H1 (cell line): ENCODE data around the gene PHTF1. TPM values are rescaled to one million over a fixed set of nuclear protein-coding genes. Genes with fewer than 3 reads are reported as not detected.

ENCODE experiments used
- CTCF ChIA-PET: fragments of 300-600 bp; sonication (Branson Sonifier 250); formaldehyde crosslinking; loops from one replicate; lab custom pipeline; 2021; ENCODE audit not compliant: partially characterized antibody; lab: Charles Lee
- POLR2A ChIA-PET: fragments of 300-600 bp; sonication (Branson Sonifier 250); formaldehyde crosslinking; loops from one replicate; lab custom pipeline; 2021; ENCODE audit warnings: inconsistent platforms; ENCODE audit not compliant: partially characterized antibody; lab: Charles Lee
- DNase-seq, 2 experiments: peaks; one replicate each; pipeline versions ENCODE4 v3.0.0 to v3.0.0-alpha.2; 2010 to 2022; ENCODE audit warnings: low spot score in 2 of 2, low read depth in 1 of 2, mixed read lengths in 1 of 2
- FAIRE-seq: peaks from 2 replicates; lab custom pipeline; 2011; peaks lifted over from hg19 to GRCh38; lab: Jason Lieb, UNC
- H2AFZ ChIP-seq: 2 replicates; pipeline ENCODE4 v1.8.1; 2012; ENCODE audit warnings: low read length, inconsistent platforms
- H2AK5ac ChIP-seq: 2 replicates; pipeline ENCODE4 v1.6.1; 2013; ENCODE audit warnings: low read depth, low read length
- H2BK120ac ChIP-seq: replicated peaks from 2 replicates; pipeline ENCODE3; 2013; ENCODE audit warnings: low read depth, low read length, inconsistent platforms
- H2BK12ac ChIP-seq: 2 replicates; pipeline ENCODE4 v1.6.1; 2013; ENCODE audit warnings: low read depth, low read length
- H2BK15ac ChIP-seq: 2 replicates; pipeline ENCODE4 v1.6.1; 2013; ENCODE audit warnings: low read length
- H2BK20ac ChIP-seq: 2 replicates; pipeline ENCODE4 v1.6.1; 2013; ENCODE audit warnings: low read length
- H2BK5ac ChIP-seq: 2 replicates; pipeline ENCODE4 v1.6.1; 2013; ENCODE audit warnings: low read depth, low read length
- H3K14ac ChIP-seq: 2 replicates; pipeline ENCODE4 v1.6.1; 2013; ENCODE audit warnings: inconsistent platforms; ENCODE audit not compliant: insufficient read length
- H3K18ac ChIP-seq: 2 replicates; pipeline ENCODE4 v1.6.1; 2013; ENCODE audit warnings: low read length; ENCODE audit errors: extremely low read depth
- H3K23ac ChIP-seq: 2 replicates; pipeline ENCODE4 v1.6.1; 2013; ENCODE audit warnings: inconsistent platforms; ENCODE audit not compliant: insufficient read length
- H3K23me2 ChIP-seq: 2 replicates; pipeline ENCODE4 v1.6.1; 2013; ENCODE audit warnings: low read depth, low read length
- H3K27ac ChIP-seq: 2 replicates; pipeline ENCODE4 v1.6.1; 2011; ENCODE audit warnings: low read depth, low read length, inconsistent platforms
- H3K27me3 ChIP-seq, 4 experiments: replicated peaks in 1 of 4; 1 replicate in 1 of 4; 2 replicates in 3 of 4; pipeline versions ENCODE4 v1.6.1 to v1.8.1; 2011 to 2013; ENCODE audit warnings: low read length in 3 of 4, mild to moderate bottlenecking in 3 of 4, inconsistent platforms in 2 of 4, mixed read lengths in 2 of 4, moderate library complexity in 1 of 4; ENCODE audit not compliant: control insufficient read depth in 3 of 4, insufficient read depth in 3 of 4; ENCODE audit errors: extremely low read depth in 1 of 4
- H3K36me3 ChIP-seq, 4 experiments: 2 replicates each; pipeline versions ENCODE4 v1.6.1 to v1.8.1; 2011 to 2013; ENCODE audit warnings: mild to moderate bottlenecking in 4 of 4, low read length in 3 of 4, moderate library complexity in 2 of 4, control low read depth in 1 of 4, inconsistent platforms in 1 of 4; ENCODE audit not compliant: insufficient read depth in 4 of 4, control insufficient read depth in 2 of 4
- H3K4ac ChIP-seq: replicated peaks from 2 replicates; pipeline ENCODE3; 2013; ENCODE audit warnings: low read length, low read depth, mixed read lengths, inconsistent platforms; ENCODE audit not compliant: insufficient read length
- H3K4me1 ChIP-seq, 4 experiments: replicated peaks in 1 of 4; 1 replicate in 1 of 4; 2 replicates in 3 of 4; pipeline versions ENCODE4 v1.6.1 to v1.8.1; 2011 to 2013; ENCODE audit warnings: low read length in 3 of 4, inconsistent platforms in 2 of 4, mixed read lengths in 1 of 4; ENCODE audit not compliant: insufficient read depth in 4 of 4, control insufficient read depth in 3 of 4
- H3K4me2 ChIP-seq, 2 experiments: 2 replicates each; pipeline versions ENCODE4 v1.6.1 to v1.8.1; 2011 to 2013; ENCODE audit warnings: low read depth in 2 of 2, low read length in 2 of 2, control low read depth in 1 of 2, inconsistent platforms in 1 of 2, mild to moderate bottlenecking in 1 of 2; ENCODE audit not compliant: insufficient read depth in 1 of 2
- H3K4me3 ChIP-seq, 4 experiments: fragments of 200-600, 300-600 bp in 1 of 4; sonication (generic), shearing (Covaris generic), sonication (Bioruptor Twin) in 1 of 4; 2 replicates each; pipeline versions ENCODE4 v1.5.1 to v1.8.1; 2011 to 2016; ENCODE audit warnings: low read length in 4 of 4, low read depth in 3 of 4, control low read depth in 2 of 4, inconsistent platforms in 2 of 4, mild to moderate bottlenecking in 2 of 4, mixed read lengths in 1 of 4, moderate library complexity in 1 of 4; ENCODE audit not compliant: insufficient read depth in 2 of 4; ENCODE audit errors: extremely low read depth in 1 of 4
- H3K56ac ChIP-seq: replicated peaks from 2 replicates; pipeline ENCODE3; 2013; ENCODE audit warnings: low read depth, mild to moderate bottlenecking, mixed read lengths, low read length, inconsistent platforms; ENCODE audit not compliant: insufficient read length
- H3K79me1 ChIP-seq: 2 replicates; pipeline ENCODE4 v1.6.1; 2013; ENCODE audit warnings: low read depth, low read length, control low read depth
- H3K79me2 ChIP-seq, 2 experiments: 2 replicates each; pipeline versions ENCODE4 v1.6.1 to v1.8.1; 2012 to 2013; ENCODE audit warnings: low read length in 2 of 2, mild to moderate bottlenecking in 2 of 2, inconsistent platforms in 1 of 2; ENCODE audit not compliant: insufficient read depth in 2 of 2, control insufficient read depth in 1 of 2
- H3K9ac ChIP-seq, 4 experiments: replicated peaks in 1 of 4; 1 replicate in 1 of 4; 2 replicates in 3 of 4; pipeline versions ENCODE4 v1.6.1 to v1.8.1; 2011 to 2013; ENCODE audit warnings: low read depth in 3 of 4, low read length in 3 of 4, control low read depth in 2 of 4, mild to moderate bottlenecking in 2 of 4, moderate library complexity in 2 of 4, inconsistent platforms in 1 of 4; ENCODE audit errors: extremely low read depth in 1 of 4
- H3K9me3 ChIP-seq, 2 experiments: 2 replicates each; pipeline versions ENCODE4 v1.6.1 to v1.8.1; 2012 to 2013; ENCODE audit warnings: mild to moderate bottlenecking in 2 of 2, moderate library complexity in 2 of 2, control low read depth in 1 of 2, inconsistent platforms in 1 of 2, low read depth in 1 of 2, low read length in 1 of 2, mixed read lengths in 1 of 2; ENCODE audit not compliant: insufficient read depth in 2 of 2
- H4K20me1 ChIP-seq, 2 experiments: replicated peaks in 1 of 2; 2 replicates each; pipeline versions ENCODE3 to v1.8.1; 2011 to 2013; ENCODE audit warnings: inconsistent platforms in 2 of 2, low read length in 2 of 2, mild to moderate bottlenecking in 1 of 2; ENCODE audit not compliant: insufficient read depth in 2 of 2, control insufficient read depth in 1 of 2
- H4K5ac ChIP-seq: 2 replicates; pipeline ENCODE4 v1.6.1; 2013; ENCODE audit warnings: low read length, low read depth, mixed read lengths, inconsistent platforms; ENCODE audit not compliant: insufficient read length
- H4K8ac ChIP-seq: 2 replicates; pipeline ENCODE4 v1.8.0; 2013; ENCODE audit warnings: mild to moderate bottlenecking, moderate library complexity, low read length, inconsistent platforms; ENCODE audit not compliant: insufficient read depth; ENCODE audit errors: extremely low read depth
- H4K91ac ChIP-seq: replicated peaks from 2 replicates; pipeline ENCODE3; 2013; ENCODE audit warnings: low read length, mixed read lengths, inconsistent platforms; ENCODE audit not compliant: insufficient read length
- CEBPB ChIP-seq: IDR thresholded peaks from 2 replicates; pipeline ENCODE4 v1.6.1; 2012; ENCODE audit warnings: low read depth, low read length
- NANOG ChIP-seq: IDR thresholded peaks from 2 replicates; pipeline ENCODE4 v1.6.1; 2011; ENCODE audit warnings: low read length, low read depth, mild to moderate bottlenecking, inconsistent platforms; ENCODE audit not compliant: insufficient read depth, poor library complexity, severe bottlenecking
- WGBS, 2 experiments: shearing (Covaris generic) in 1 of 2; methylation state at CpG; one replicate each; pipeline versions ENCODE4 v1.1.6 to v1.1.7; 2013 to 2015; ENCODE audit warnings: low lambda C conversion rate in 2 of 2, mixed read lengths in 2 of 2, inconsistent platforms in 1 of 2, low coverage in 1 of 2, missing lambda C conversion rate in 1 of 2; ENCODE audit not compliant: insufficient replicate concordance in 2 of 2, insufficient coverage in 1 of 2, insufficient read length in 1 of 2; ENCODE audit errors: extremely low coverage in 1 of 2, missing lambda C conversion rate in 1 of 2; 5-methylcytosine and 5-hydroxymethylcytosine counted together
- polyA plus RNA-seq, 7 experiments: library from polyadenylated mRNA; depleted of rRNA in 3 of 7; stranded (reverse) in 5 of 7; unstranded in 2 of 7; fragments of >200 nt in 5 of 7; fragments of 200-250 nt in 2 of 7; gene quantifications; 1 replicate in 5 of 7; 2 replicates in 1 of 7; 4 replicates in 1 of 7; pipeline versions ENCODE4 v1.2.1 to v1.2.3, GENCODE V29; 2011 to 2013; ENCODE audit warnings: missing spikeins in 2 of 7, mixed read lengths in 2 of 7
- total RNA-seq: library from RNA; stranded (reverse); fragmentation: NEBNext Ultra II Directional; extraction: Animal tissue kit (Norgen Biotek cat#: 25700); gene quantifications from 2 replicates; pipeline ENCODE4 v1.2.1, GENCODE V29; 2021

Gene PHTF1
- total and polyA plus RNA-seq, 2 of the 8 experiments (the other 6 are each of a cell fraction or from before 2014, with no cell fraction given), result 9.1 to 26.9 TPM

GRCh38 chr1:113804421-113805255 is 45.4 kb upstream of the PHTF1 start:
- Histone ChIP-seq H4K91ac (no peak overlapping the region), H3K36me3 (no peaks in the 10 kb centered on the region), H3K9ac (no peak overlapping the region), H3K14ac (no peak overlapping the region), H3K79me2 (peaks cover 12 to 92% of the 10 kb centered on the region in 2 experiments), H4K5ac (no peak overlapping the region), H3K23ac (no peak overlapping the region), H3K18ac (no peak overlapping the region), H3K9me3 (no peaks in the 10 kb centered on the region), H3K27me3 (no peaks in the 10 kb centered on the region), H3K4me2 (no peak overlapping the region)
- TF ChIP-seq NANOG (no peak), CEBPB (peak; percentile 46; the same call in 1 of the 2 replicates)
- TF ChIP-seq, all 59 proteins: peak for 1
- no peak overlapping the region for H3K4ac ChIP-seq
- H2BK12ac ChIP-seq, result no peak overlapping the region
- H3K4me1 ChIP-seq, result peaks cover 0 to 6% (median 0%) of the 10 kb centered on the region in 4 experiments; a peak in 2 of 7 replicates
- 88% methylated on average over 8 of the region's 8 CpGs; no CpG with 5 or more reads in 1 of the 2 experiments for WGBS, 2 experiments
- no peak overlapping the region for H2AFZ ChIP-seq
- no peak overlapping the region for H2AK5ac ChIP-seq
- no peak overlapping the region for H2BK5ac ChIP-seq
- ChIA-PET CTCF (interaction anchor here (0.6 to 1.3 kb wide), 3 partner anchors 10 to 91 kb away, joined by 3 to 4 read pairs (median 4); no protein-coding TSS in a partner anchor), POLR2A (interaction anchor here (0.6 to 0.8 kb wide), 3 partner anchors 11 to 14 kb away, joined by 3 read pairs; no protein-coding TSS in a partner anchor)
- H4K20me1 ChIP-seq, result peaks cover 2 to 5% of the 10 kb centered on the region in 2 experiments
- H2BK20ac ChIP-seq, result no peak overlapping the region
- H3K23me2 ChIP-seq, result no peaks in the 10 kb centered on the region
- FAIRE-seq (no peak), DNase-seq (no peak)
- no peak overlapping the region for H4K8ac ChIP-seq
- H3K4me3 ChIP-seq, result no peak overlapping the region
- H3K27ac ChIP-seq, result no peak overlapping the region
- no peak overlapping the region for H2BK120ac ChIP-seq
- no peaks in the 10 kb centered on the region; the same call in 1 of the 2 replicates for H3K79me1 ChIP-seq
- H2BK15ac ChIP-seq, result no peak overlapping the region
- H3K56ac ChIP-seq, result peak overlapping the region; percentile 79
